ENCODE data around the gene SNRNP200. TPM values are rescaled to one million over a fixed set of nuclear protein-coding genes. Genes with fewer than 3 reads are reported as not detected.

The SNRNP200 gene
- total and polyA plus RNA-seq, 2 donors (not counting 1 experiment from before 2014, with no cell fraction given) = 211 to 216 TPM

- POLR2A ChIA-PET = interaction anchor here (0.6 to 0.8 kb wide), 2 partner anchors 17 to 49 kb away, joined by 3 to 6 read pairs; partner anchors contain the start of gene STARD7
- peak overlapping the region; percentile 42 for H3K4me3 Mint-ChIP-seq
These were observed 80.3 kb downstream of the SNRNP200 start for GRCh38 chr2:96225016-96225533.

More at GRCh38 chr2:96225016-96225533, 80.3 kb downstream of the SNRNP200 start:
- CTCF ChIA-PET = interaction anchor here (0.9 to 2.4 kb wide), 2 partner anchors 9 to 51 kb away, joined by 6 to 17 read pairs; no protein-coding TSS in a partner anchor
- Histone ChIP-seq H3K9me3 (ENCODE audit: control extremely low read depth in 1 of 3, control insufficient read depth in 2 of 3, insufficient read depth in 1 of 3, low read length in 2 of 3) (no peaks in the 10 kb centered on the region), H4K20me1 (ENCODE audit: control insufficient read depth, insufficient read depth, low read length, poor library complexity, severe bottlenecking) (no peaks in the 10 kb centered on the region), H3K4me1 (ENCODE audit: control insufficient read depth in 2 of 2, insufficient read depth in 2 of 2, low read length in 2 of 2) (peaks cover 11 to 14% of the 10 kb centered on the region in 2 donors), H3K27me3 (replicated peaks in 1 of 4; ENCODE audit: control extremely low read depth in 1 of 4, control insufficient read depth in 3 of 4, insufficient read depth in 4 of 4, low read length in 3 of 4) (no peaks in the 10 kb centered on the region), H3K79me2 (ENCODE audit: control insufficient read depth, insufficient read depth, low read length) (peaks cover 3% of the 10 kb centered on the region), H3K36me3 (replicated peaks in 1 of 2; ENCODE audit: control extremely low read depth in 1 of 2, control insufficient read depth in 1 of 2, extremely low read depth in 1 of 2, insufficient read depth in 2 of 2, low read length in 1 of 2) (no peaks in the 10 kb centered on the region), H3K4me3 (ENCODE audit: control extremely low read depth in 1 of 5, extremely low read depth in 1 of 5, insufficient read depth in 1 of 5, low read depth in 2 of 5, low read length in 4 of 5) (no peak overlapping the region), H2AFZ (ENCODE audit: insufficient read depth, low read depth, low read length, poor library complexity, severe bottlenecking) (peak overlapping the region; percentile 40), H3K9ac (ENCODE audit: low read length) (peak overlapping the region; percentile 8), H3K4me2 (replicated peaks; ENCODE audit: low read depth, low read length, poor library complexity, severe bottlenecking) (peak overlapping the region; percentile 40), H3K27ac (ENCODE audit: low read length in 2 of 2) (peak overlapping the region; percentile 75 to 84)
- Mint-ChIP-seq H3K27me3 (no peaks in the 10 kb centered on the region), H3K9me3 (ENCODE audit: insufficient read depth) (no peaks in the 10 kb centered on the region), H3K4me1 (peaks cover 16% of the 10 kb centered on the region), H3K27ac (peak overlapping the region; percentile 91)
- peak; percentile 70 for DNase-seq
- 0% methylated on average over 2 of the region's 3 CpGs for WGBS (ENCODE audit: insufficient coverage)
- TF ChIP-seq CTCF (IDR thresholded peaks at IDR 0.05) = no peak
- no peak for TF ChIP-seq EZH2 (IDR thresholded peaks at IDR 0.05; ENCODE audit: borderline replicate concordance, insufficient read depth, low read depth, low read length, poor library complexity, severe bottlenecking)
- intact Hi-C loops (cut with micrococcal nuclease) = loop anchor here (1.0 to 2.0 kb wide), 3 partner anchors 8 to 16 kb away; partner anchors contain the start of gene STARD7
- ATAC-seq (ENCODE audit: low read depth) = peak; percentile 85

Other genes starting within 250 kb of the SNRNP200 start
- 0.27 and 0.36 TPM in 2 replicates for gene ADRA2B, start 189.0 kb downstream of the SNRNP200 start, total RNA-seq
- 0.46 and 1.4 TPM in 2 replicates for gene ADRA2B, start 189.0 kb downstream of the SNRNP200 start, polyA plus RNA-seq
- gene ASTL, start 167.0 kb downstream of the SNRNP200 start, total RNA-seq = 0.41 and 0.59 TPM in 2 replicates
- 0.15 and 1.1 TPM in 2 replicates for gene ASTL, start 167.0 kb downstream of the SNRNP200 start, polyA plus RNA-seq
- gene DUSP2, start 160.1 kb downstream of the SNRNP200 start, total RNA-seq = 69.8 and 74.9 TPM in 2 replicates
- 323 and 433 TPM in 2 replicates for gene DUSP2, start 160.1 kb downstream of the SNRNP200 start, polyA plus RNA-seq
- 132 and 133 TPM in 2 replicates for gene STARD7, start 96.7 kb downstream of the SNRNP200 start, total RNA-seq
- gene STARD7, start 96.7 kb downstream of the SNRNP200 start, polyA plus RNA-seq = 35.1 and 42.9 TPM in 2 replicates
- 48.0 and 48.5 TPM in 2 replicates for gene TMEM127, start 39.5 kb downstream of the SNRNP200 start, total RNA-seq
- 15.7 and 21.5 TPM in 2 replicates for gene TMEM127, start 39.5 kb downstream of the SNRNP200 start, polyA plus RNA-seq
- 85.4 and 91.2 TPM in 2 replicates for gene CIAO1, start 39.3 kb downstream of the SNRNP200 start, total RNA-seq
- 74.8 and 86.9 TPM in 2 replicates for gene CIAO1, start 39.3 kb downstream of the SNRNP200 start, polyA plus RNA-seq
- gene ITPRIPL1, start 19.8 kb upstream of the SNRNP200 start, total RNA-seq = 4.2 and 4.8 TPM in 2 replicates
- 1.8 and 2.6 TPM in 2 replicates for gene ITPRIPL1, start 19.8 kb upstream of the SNRNP200 start, polyA plus RNA-seq
- gene NCAPH, start 30.2 kb upstream of the SNRNP200 start, total RNA-seq = 1.1 and 1.2 TPM in 2 replicates
- 0.52 and 0.84 TPM in 2 replicates for gene NCAPH, start 30.2 kb upstream of the SNRNP200 start, polyA plus RNA-seq
- not detected in 2 replicates for gene NEURL3, start 199.8 kb upstream of the SNRNP200 start, total RNA-seq
- gene NEURL3, start 199.8 kb upstream of the SNRNP200 start, polyA plus RNA-seq = not detected in 2 replicates
- gene ARID5A, start 231.2 kb upstream of the SNRNP200 start, total RNA-seq = 93.0 and 100 TPM in 2 replicates
- gene ARID5A, start 231.2 kb upstream of the SNRNP200 start, polyA plus RNA-seq = 35.5 and 62.3 TPM in 2 replicates